Muscle of back (tissue), 11 donors: ENCODE measurements around the gene EIF3I. TPM values are rescaled to one million over a fixed set of nuclear protein-coding genes. Genes with fewer than 3 reads are reported as not detected.
A peak's percentile ranks its signal among the peaks of the same experiment; 100 is the strongest.
"Not testable (repeated sequence)": the region's sequence is repeated elsewhere in the genome, so short reads cannot be mapped to it uniquely, and the experiment has no call there.

Experiments
- DNase-seq, 3 donors: peaks; one replicate each; pipeline versions ENCODE4 v3.0.0 to v3.0.0-alpha.2; 2013
- polyA plus RNA-seq, 10 donors: library from polyadenylated mRNA; unstranded; fragments of 120-200 nt; gene quantifications; one replicate each; pipeline ENCODE4 v1.2.1, GENCODE V29; 2013; ENCODE audit not compliant: insufficient read length in 10 of 10

The EIF3I gene
- polyA plus RNA-seq, 10 donors = 146 to 185 (median 164) TPM

- DNase-seq = not testable (repeated sequence)
Observed at GRCh38 chr1:32263236-32263593, 41.0 kb downstream of the EIF3I start.

DNA sequence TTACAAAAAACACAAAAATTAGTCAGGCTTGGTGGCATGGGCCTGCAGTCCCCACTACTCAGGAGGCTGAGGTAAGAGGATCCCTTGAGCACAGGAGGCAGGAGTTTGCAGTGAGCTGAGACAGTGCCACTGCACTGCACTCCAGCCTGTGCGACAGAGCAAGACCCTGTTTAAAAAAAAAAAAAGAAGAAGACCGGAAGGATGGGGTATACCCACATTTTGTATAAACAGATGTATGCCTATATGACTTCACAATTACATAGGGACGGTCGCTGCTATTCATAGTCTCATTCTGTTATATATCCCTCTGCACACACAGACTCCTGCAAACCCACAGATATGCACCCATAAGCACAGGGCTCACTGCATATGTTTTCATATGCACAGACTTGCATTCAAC, 41.5 kb downstream of the EIF3I start:
- no peak for DNase-seq

DNA sequence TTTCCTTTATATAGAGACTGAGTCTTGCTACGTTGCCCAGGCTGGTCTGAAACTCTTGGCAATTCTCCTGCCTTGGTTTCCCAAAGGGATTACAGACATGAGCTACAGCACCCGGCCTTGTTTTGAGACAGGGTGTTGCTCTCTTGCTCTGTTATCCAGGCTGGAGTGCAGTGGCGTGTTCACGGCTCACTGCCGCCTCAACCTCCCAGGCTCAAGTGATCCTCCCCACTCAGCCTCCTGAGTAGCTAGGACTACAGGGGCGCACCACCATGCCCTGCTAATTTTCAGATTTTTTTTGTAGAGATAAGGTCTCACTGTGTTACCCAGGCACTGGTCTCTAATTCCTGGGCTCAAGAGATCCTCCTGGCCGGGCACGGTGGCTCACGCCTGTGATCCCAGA, 43.6 kb downstream of the EIF3I start:
- no peak for DNase-seq

DNA sequence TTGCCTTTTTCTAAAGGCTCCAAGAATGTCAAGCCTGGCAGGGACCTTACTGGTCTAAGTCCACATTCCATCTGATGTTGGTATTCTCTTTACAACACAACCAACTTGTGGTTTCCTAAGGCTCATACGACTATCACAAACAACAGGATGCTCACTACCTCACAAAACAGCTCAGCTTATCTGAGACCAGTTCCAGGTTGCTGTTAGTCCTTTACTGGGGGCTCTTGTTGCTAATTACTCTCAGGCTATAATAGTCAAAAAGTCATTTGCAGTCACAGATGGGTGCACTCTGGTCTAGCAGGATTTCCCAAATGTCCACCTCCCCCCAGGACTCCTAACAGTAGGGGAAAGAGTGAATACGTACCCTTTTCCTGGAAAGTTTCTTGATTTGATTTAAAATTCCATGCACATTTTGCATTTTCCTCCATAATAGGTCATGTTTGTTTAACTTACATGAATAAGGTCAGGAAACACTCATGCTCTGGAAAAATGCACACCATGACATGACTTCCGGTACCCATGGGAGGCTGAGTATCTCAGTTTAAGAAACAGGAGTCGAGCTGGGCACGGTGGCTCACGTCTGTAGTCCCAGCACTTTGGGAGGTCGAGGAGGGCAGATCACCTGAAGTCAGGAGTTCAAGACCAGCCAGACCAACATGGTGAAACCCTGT, 44.8 kb downstream of the EIF3I start:
- DNase-seq = no peak

GRCh38 chr1:32269744-32270143, 47.5 kb downstream of the EIF3I start:
- no peak for DNase-seq

DNA sequence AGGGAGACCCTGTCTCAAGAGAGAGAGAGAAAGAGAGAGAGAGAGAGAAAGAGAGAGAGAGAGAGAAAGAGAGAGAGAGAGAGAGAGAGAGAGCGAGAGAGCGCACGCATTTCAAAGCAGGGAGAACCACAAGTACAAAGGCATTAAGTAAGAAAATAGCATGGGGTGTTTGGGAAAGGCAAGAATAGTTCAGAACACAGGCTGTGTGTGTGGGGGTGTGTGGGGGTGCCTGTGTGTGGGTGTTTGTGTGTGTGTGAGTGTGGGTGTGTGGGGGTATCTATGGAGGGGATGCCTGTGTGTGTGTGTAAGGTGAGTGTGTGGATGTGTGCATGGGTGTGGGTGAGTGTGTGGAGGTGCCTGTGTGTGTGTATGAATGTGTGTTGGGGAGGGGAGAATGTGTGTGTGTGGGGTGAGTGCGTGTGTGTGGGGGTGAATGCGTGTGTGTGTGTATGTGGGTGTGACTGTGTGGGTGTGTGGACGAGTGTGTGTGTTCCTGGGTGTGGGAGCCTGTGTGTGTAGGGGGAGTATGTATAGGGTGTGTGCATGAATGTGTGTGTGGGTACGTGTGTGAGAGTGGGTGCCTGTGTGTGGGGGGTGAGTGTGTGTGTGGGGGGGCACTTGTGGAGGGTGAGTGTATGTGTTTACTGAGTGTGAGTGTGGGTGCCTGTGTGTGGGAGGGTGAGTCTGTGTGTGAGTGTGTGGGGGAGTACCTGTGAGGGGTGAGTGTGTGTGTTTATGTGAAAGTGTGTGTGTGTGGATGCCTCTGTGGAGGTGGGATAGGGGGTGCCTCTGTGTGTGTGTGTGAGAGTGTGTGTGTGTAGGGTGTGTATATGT, 50.6 kb downstream of the EIF3I start:
- DNase-seq = no peak

DNA sequence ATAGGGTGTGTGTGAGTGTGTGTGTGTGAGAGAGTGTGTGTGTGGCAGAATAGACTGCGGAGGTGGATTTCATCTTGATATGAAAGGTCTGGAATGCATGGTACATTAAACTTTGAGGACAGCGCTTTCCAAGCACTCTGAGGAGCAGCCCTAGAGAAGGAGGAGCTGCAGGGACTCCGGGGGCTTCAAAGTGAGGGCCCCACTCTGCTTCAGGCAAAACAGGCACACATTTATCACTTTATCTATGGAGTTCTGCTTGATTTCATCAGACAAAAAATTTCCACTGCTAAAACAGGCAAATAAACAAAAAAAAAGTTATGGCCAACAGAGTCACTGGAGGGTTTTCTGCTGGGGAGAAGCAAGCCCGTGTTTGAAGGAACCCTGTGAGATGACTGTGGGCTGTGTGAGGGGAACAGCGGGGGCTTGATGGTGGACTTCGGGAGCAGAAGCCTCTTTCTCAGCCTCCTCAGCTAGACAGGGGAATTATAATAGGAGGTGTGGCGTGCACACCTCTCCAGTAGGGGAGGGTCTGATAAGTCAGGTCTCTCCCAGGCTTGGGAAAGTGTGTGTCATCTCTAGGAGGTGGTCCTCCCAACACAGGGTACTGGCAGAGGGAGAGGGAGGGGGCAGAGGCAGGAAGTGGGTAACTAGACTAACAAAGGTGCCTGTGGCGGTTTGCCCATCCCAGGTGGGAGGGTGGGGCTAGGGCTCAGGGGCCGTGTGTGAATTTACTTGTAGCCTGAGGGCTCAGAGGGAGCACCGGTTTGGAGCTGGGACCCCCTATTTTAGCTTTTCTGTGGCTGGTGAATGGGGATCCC, 51.4 kb downstream of the EIF3I start:
- DNase-seq = no peak

DNA sequence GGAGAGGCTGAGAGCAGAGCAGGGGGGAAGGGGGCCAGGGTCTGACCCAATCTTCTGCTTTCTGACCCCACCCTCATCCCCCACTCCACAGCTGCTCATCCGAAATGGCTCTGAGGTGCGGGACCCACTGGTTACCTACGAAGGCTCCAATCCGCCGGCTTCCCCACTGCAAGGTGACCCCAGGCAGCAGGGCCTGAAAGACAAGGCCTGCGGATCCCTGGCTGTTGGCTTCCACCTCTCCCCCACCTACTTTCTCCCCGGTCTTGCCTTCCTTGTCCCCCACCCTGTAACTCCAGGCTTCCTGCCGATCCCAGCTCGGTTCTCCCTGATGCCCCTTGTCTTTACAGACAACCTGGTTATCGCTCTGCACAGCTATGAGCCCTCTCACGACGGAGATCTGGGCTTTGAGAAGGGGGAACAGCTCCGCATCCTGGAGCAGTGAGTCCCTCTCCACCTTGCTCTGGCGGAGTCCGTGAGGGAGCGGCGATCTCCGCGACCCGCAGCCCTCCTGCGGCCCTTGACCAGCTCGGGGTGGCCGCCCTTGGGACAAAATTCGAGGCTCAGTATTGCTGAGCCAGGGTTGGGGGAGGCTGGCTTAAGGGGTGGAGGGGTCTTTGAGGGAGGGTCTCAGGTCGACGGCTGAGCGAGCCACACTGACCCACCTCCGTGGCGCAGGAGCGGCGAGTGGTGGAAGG, 52.6 kb downstream of the EIF3I start:
- no peak for DNase-seq

DNA sequence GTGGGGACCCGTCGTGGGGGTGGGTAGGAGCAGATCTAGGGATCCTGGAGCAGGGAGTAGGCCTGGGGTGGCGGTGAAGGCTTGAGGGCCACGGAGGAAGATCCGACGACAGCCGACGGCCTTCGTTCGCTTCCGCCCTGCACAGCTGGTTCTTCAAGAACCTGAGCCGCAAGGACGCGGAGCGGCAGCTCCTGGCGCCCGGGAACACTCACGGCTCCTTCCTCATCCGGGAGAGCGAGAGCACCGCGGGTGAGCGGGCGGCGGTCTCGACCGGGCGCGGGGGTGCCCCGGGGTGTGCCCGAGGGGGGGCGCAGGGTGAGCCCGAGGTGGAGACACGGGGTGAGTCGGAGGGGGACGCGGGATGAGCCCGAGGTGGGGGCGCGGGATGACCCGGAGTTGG, 53.2 kb downstream of the EIF3I start:
- DNase-seq = peak in 1 of 3 donors; percentile 32

DNA sequence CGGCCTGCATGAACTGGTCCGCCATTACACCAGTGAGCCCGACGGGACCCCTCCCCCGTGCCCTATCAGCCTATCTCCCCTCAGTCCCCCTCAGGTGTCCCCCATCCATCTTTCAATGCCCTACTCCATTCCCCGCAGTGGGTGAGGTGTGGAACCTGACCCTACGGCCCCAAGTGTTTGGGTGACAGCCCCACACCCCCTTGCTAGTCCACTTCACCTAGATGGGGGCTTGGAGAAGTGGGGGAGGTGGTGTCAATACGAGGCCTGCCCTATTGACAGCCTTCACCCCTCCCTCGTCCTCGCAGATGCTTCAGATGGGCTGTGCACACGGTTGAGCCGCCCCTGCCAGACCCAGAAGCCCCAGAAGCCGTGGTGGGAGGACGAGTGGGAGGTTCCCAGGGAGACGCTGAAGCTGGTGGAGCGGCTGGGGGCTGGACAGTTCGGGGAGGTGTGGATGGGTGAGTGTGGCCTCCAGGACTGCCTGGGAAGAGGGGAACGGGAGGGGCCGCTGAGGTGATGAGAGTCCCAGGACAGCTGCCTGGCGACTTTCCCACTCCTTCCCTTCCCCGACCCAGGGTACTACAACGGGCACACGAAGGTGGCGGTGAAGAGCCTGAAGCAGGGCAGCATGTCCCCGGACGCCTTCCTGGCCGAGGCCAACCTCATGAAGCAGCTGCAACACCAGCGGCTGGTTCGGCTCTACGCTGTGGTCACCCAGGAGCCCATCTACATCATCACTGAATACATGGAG, 54.0 kb downstream of the EIF3I start:
- peak in 1 of 3 donors; percentile 7 for DNase-seq

Other genes with a start within 250 kb of the EIF3I start
- 100 to 1,000 TPM; 120 to 169 (median 138) TPM for gene KHDRBS1, start 208.5 kb upstream of the EIF3I start, polyA plus RNA-seq
- gene TMEM39B, start 149.5 kb upstream of the EIF3I start, polyA plus RNA-seq = 10 to 100 TPM; 11.6 to 19.1 (median 13.2) TPM
- gene KPNA6, start 114.4 kb upstream of the EIF3I start, polyA plus RNA-seq = 10 to 100 TPM; 20.4 to 35.1 (median 25.1) TPM
- 10 to 100 TPM; 27.8 to 44.4 (median 33.7) TPM for gene TXLNA, start 42.7 kb upstream of the EIF3I start, polyA plus RNA-seq
- gene CCDC28B, start 21.8 kb upstream of the EIF3I start, polyA plus RNA-seq = 10 to 100 TPM; 28.8 to 60.1 (median 46.8) TPM
- 1 to 10 TPM; 2.0 to 4.9 (median 3.1) TPM for gene IQCC, start 16.7 kb upstream of the EIF3I start, polyA plus RNA-seq
- gene DCDC2B, start 13.3 kb upstream of the EIF3I start, polyA plus RNA-seq = under 1 TPM; 0.19 to 0.94 (median 0.31) TPM
- gene TMEM234, start 54 bp upstream of the EIF3I start, polyA plus RNA-seq = 10 to 100 TPM in 4 of 10 donors, 1 to 10 TPM in 6; 8.0 to 16.0 (median 9.1) TPM
- gene FAM167B, start 24.8 kb downstream of the EIF3I start, polyA plus RNA-seq = 1 to 10 TPM; 2.1 to 6.7 (median 3.9) TPM
- gene LCK, start 28.9 kb downstream of the EIF3I start, polyA plus RNA-seq = 10 to 100 TPM in 1 of 10 donors, 1 to 10 TPM in 2, under 1 TPM in 7; 0.26 to 14.1 (median 0.74) TPM
- gene HDAC1, start 69.7 kb downstream of the EIF3I start, polyA plus RNA-seq = 10 to 100 TPM; 27.5 to 50.3 (median 41.3) TPM
- 100 to 1,000 TPM; 129 to 217 (median 146) TPM for gene MARCKSL1, start 113.8 kb downstream of the EIF3I start, polyA plus RNA-seq
- gene FAM229A, start 140.1 kb downstream of the EIF3I start, polyA plus RNA-seq = 1 to 10 TPM; 1.7 to 8.1 (median 4.7) TPM
- gene TSSK3, start 140.1 kb downstream of the EIF3I start, polyA plus RNA-seq = 1 to 10 TPM in 6 of 10 donors, under 1 TPM in 4; 0.82 to 5.1 (median 1.8) TPM
- 10 to 100 TPM; 34.3 to 43.8 (median 40.0) TPM for gene BSDC1, start 172.0 kb downstream of the EIF3I start, polyA plus RNA-seq
- gene ZBTB8B, start 242.7 kb downstream of the EIF3I start, polyA plus RNA-seq = under 1 TPM; 0.07 to 0.22 (median 0.14) TPM